NCI-H82 (cell line): ENCODE data around the gene WDR64.
"Not testable (repeated sequence)": the region's sequence is repeated elsewhere in the genome, so short reads cannot be mapped to it uniquely, and the experiment has no call there.

ENCODE experiments used
- DNase-seq: peaks from one replicate; lab custom pipeline; 2025; lab: John Stamatoyannopoulos, UW

WDR64 gene

DNA sequence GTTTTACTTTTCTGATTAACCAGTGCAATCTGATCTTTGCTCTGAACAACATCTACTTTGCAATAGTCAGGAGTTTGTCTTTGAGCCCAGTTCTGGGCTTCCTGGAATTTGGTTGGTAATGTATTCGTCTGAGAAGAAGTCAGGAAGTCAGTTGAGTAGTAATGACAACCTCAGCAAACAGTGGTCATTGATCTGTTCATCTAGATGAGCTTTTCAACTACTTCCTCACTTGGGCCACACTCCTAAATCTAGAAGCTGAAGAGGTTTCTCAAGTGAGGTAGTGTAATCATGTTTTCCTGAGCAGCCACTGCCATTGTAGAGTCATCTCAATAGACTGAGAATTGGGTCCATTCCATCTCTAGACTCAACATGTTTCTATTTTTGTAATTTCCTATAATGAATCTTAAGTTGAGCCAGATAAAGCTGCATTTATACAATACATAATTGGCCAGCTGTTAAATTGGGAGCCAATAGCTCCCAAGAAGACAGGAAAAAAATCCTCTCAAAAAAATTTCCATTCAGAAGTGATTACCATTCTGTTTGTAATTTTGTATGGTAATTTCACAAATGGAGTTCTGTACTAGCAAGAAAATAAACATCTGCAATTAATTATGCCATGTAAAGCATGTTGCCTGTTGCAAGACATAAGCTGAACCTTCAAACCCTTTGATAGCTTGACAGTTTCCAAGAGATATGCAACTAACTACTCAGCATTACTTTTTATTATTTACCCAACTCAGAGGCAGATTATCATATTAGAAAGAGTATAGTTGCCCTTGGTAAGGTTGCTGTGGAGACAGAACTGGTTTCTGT is 49.6 kb downstream of the WDR64 start:
- DNase-seq: no peak

DNA sequence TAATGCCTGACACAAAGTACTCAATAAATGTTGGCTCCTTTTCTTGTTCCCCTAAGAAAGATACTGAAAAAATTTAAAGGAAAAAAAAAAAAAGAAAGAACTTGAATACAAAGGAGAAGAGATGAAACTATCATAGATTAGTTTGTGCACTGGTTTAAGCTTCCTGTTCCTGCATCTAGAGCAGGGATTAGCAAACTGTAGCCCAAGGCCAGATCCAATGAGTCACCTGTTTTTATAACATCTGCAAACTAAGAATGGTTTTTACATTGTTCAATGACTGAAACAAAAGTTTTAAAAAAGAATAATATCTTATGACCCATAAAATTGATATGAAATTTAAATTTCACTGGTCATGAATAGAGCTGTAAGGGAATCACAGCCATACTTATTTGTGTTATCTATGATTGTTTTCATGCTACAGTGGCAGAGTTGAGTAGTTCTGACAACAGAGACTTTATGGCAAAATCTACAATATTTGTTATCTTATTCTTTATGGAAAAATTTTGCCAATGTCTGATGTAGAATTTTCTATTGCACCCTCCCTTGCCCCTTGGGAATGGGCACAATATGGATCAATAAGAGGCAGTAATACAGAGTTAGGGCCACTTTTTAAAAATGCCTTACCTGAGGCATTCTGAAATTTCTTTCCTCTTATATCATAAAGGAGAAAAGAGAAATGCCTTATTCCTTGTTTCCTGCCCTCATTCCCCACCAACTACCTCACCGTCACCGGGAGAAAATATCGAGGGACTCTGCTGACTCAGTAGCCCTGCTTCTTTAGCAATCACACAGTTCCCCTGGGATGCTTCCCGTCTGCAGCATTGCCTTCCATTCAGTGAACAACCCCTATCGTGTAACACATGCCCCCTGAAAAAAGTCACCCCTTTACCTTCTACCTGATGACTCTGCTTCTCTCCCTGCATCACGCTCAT is 50.6 kb downstream of the WDR64 start:
- no peak for DNase-seq

DNA sequence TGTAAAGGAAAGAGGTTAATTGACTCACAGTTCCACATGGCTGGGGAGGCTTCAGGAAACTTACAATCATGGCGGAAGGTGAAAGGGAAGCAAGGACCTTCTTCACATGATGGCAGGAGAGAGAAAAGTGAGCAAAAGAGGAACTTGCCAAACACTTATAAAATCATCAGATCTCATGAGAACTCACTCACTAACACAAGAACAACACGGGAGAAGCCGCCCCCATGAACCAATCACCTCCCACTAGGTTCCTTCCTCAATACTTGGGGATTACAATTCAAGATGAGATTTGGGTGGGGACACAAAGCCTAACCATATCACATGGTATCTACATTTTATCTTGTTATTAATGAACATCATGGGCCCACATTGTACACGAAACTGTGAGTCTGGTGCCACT is 51.7 kb downstream of the WDR64 start:
- not testable (repeated sequence) for DNase-seq

DNA sequence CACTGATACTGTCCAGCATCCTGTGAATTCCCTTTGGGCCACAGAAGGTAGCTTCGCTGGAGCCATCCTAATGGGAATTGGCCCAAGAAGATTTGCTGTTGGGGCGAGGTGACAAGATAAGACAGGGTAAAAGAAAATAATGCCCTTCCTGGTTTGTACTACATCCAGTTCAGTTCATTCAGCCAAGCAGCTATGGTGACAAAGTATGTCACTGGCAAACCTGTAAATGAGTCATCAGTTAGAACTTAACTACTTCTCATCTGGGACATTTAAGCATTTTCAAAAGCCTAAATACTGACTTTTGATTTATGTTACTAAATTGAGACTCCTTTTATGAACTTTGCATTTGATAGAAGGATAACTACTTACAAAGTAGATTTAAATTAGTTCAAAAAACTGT is 54.2 kb downstream of the WDR64 start:
- no peak for DNase-seq

DNA sequence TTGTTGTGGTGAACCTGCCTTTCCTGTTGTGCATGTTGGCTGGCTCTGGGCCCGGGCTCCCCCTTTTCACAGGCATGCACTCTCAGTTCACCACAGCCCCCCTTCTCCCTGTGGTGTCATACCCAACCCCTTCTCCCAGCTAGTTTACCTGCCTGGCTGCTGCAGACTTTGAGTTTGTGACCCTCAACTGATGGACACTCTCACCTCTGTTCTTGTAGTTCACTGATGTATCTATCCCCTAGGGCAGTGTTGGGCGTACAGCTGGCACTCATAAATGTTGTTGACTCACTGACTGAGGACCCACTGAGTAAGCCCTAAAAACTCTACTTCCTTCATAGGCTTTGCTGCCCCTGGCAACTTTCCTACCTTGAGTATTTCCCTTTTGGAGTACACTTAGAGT is 54.9 kb downstream of the WDR64 start:
- DNase-seq: no peak

DNA sequence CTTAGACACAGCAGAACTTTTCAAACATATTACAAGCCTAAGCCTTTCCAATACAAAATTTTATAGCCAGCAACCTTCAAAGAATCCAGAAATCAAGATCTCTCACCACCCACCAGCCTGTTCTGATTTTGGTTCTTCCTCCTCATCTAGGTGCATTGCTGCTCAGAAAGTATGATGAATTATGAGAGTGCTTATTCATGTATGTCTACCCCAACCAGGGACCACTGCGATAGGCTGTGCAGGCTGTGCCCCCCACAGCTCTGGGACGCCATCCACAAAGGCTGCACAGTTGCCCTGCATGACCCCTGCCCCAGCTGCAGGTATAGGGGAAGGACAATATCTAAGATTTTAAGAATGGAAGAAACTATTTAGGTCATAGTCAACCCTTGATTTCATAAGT is 55.4 kb downstream of the WDR64 start:
- no peak for DNase-seq

DNA sequence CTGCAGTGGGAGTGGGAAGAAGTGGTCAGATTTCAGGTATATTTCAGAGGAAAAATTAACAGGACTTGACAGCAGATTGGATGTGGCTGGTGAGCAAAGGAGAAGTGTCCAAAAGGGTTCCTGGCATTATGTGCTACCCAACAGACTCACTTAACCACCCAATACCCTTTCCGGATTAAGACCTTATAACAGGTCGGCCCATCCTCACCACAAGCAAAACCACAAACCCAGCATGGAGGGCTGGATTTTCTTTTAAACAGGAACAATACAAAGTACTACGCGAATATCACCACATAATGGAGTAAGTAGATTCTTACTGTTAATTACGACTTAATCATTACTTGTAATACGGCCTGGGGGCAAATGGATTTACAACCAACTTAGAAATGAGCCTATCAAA is 59.2 kb downstream of the WDR64 start:
- DNase-seq: no peak

DNA sequence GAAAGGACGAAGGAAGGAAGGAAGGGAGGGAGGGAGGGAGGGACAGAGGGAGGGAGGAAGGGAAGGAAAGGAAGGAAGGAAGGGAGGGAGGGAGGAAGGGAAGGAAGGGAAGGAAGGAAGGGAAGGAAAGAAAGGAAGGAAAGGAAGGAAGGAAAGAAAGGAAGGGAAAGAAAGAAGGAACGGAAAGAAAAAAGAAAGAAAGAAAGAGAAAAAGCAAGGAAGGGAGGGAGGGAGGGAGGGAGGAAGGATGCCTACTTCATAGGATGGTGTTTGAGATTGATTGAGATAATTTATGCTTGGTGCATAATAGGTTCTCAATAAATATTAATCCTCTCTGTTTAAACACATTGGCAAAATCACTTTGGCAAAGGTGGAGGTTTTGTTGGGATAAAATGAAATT is 61.2 kb downstream of the WDR64 start:
- DNase-seq: no peak

DNA sequence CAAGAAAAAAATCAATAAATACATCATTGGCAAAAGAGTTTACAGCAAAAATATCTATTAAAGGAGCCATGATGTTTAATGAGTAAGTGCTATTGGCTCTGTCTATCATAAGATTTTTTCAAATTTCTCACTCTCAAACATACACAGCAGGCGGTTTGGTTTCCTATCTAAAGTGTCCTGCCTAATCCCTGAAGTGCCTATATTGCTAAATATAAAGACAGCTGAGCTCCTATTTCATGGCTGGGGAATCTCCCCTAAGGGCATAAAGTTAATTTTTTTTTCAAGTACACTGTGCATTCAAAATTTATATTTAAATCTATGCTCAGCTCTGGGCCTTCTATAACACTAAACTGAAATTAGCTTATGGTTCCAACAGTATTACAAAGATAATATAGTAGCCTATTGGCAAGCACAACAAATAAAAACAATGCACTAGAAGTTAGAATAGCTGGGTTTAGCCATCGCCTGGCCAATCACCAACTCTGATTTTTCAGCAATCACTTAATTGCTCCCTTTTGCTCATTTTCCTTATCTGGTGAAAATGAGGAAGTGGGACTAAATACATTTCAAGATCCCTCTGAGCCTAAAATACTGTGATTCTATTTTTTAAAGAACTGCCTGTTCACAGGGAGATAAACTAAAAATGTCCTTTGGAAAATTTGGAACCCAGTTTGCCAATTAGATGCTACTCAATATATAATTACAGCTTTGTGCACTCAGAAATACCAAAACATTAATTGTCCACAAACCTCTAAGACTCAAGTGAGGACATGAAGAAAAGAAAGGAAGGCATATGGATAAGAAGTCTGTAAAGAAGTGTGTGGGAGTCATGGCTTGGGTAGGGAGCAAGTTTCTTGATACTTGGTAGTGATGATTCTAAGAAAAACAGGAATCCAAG is 62.5 kb downstream of the WDR64 start:
- no peak for DNase-seq

DNA sequence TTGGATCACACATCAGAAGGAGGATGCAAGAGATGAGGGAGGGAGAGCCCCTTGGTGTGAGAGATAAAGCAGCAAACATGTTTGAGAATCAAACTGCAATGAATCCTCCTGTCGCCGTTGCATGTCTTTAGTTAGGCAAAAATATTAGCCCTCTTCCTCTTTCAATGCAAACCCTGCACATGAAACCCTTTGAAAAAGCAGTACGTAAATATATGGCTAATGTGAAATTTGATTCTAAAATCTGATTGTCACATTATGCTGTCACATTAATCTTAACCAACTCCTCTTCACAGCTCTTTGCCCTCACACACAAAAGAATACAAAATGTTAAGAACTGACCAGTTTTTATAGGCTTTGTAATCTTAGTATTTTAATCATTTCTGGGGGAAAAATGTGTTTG is 63.4 kb downstream of the WDR64 start:
- no peak for DNase-seq

DNA sequence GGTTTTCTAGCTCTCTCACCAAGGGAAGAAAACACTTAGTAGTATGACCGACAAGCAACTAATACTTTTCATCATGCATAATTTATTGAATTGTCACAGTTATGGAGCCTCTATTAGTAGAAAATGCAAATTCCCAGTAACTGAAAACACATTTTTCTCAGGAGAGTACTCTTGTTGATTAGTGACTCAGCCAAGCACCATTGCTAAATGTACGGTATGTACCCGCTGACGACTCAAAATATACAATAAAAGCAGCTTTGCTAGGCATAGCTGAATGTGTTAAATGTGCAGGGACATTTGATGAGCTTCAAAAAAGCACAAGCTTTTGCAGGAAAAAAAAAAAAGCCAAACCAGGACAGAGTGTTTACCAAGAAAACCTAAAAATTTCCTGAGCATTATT is 63.9 kb downstream of the WDR64 start:
- no peak for DNase-seq

DNA sequence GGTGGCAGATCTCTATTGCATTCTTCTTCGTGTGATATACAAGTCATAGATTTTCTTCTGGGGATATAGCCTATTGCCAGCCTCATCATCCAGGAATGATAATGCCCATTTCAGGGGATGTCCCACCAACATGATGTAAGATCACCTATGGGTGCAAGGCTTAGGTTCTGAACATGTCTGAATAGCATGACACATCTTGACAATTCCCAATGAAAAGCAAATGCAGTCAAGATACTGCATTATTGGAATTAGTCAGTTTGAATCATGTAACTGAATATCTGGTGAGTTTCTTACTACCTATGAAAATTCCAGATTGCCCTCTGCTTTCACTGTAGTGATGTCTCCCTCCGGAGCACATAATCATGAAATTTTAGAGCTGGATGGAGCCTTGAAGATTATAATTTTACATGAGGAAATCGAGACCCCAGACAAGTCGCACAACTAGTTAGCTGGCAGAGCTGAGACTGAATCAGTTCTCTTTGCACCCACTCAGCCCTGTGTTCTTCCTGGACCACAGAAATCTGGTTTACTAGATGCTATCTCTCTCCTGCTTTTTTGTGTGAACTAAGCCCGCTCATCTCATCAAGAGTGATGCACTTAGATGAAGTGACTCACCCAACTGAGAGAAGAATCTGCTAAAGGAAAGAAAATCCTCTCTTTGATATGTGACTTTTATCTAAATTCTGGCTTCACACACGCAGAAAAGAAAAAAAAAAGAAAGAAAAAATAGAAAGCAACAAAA is 65.0 kb downstream of the WDR64 start:
- DNase-seq: no peak

DNA sequence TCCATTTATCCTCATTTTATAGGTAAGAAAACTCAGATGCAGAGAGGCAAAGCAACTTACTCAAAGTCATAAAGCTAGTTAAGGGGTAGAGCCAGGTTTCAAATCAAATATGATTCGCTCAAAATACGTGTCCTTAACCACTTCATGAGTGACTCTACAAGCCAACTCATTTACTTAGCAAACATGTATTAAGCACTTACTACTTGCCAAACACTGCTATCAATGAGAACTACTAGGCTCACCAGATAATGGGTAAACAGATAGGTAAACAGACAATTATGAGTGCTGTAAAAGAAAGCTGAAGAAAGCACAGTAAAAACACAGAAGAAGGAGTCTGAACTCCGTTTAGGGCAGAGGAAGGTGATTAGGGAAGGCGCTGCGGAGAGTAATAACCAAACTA is 65.9 kb downstream of the WDR64 start:
- DNase-seq: no peak

DNA sequence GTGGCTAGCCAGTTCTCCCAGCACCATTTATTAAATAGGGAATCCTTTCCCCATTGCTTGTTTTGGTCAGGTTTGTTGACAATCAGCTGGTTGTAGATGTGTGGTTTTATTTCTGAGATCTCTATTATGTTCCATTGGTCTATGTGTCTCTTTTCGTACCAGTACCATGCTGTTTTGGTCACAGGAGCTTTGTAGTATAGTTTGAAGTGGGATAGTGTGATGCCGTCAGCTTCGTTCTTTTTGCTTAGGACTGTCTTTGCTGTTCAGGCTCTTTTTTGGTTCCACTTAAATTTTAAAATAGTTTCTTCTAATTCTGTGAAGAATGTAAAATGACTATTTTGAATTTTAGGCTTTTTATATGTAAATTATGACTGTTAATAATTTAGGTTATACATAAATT is 68.9 kb downstream of the WDR64 start:
- DNase-seq: no peak

DNA sequence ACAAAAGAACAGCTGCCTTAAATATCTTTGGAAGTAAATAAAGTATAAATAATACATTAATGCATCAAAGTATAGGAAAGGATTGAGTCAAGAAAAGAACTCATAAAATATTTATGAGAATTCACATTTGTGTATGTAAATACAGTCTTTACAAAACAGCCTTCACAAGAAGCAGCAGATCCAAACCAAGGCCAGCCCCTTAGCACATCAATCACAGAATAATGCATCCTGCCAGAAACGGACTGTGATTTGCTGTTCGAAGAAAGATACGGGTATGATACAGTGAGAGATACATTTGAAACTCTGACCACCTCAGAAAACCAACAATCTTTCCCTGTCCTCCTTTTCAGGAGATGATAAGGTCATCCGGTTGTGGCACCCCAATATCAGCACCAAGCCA is 70.9 kb downstream of the WDR64 start:
- DNase-seq: no peak

DNA sequence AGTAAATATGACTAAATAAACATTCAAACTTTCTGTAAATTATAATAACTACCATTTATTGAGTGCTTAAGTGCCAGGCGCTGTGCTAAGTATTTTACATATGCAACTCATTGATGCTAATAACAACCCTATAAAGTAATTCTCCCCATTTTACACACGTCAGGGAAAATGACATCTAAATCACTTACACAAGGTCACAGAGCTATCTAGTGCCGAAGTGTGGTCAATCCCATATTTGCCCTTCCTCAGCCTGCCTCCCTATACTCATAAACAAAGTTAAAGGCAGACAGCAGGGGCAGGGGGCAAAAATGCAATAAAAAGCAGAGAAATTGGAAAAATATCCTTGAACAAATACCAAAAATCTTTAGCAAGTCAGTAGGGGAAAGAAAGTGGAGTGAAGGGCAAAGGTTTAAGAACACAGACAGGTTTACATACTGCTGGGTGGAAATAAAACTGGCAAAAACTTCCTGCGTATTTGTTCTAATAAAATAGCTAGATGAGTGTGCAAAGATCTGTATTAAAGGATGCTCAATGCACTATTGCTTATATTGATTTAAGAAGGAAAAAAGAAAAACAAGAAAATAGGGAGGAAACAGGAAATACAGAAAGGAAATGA is 72.8 kb downstream of the WDR64 start:
- DNase-seq: no peak

DNA sequence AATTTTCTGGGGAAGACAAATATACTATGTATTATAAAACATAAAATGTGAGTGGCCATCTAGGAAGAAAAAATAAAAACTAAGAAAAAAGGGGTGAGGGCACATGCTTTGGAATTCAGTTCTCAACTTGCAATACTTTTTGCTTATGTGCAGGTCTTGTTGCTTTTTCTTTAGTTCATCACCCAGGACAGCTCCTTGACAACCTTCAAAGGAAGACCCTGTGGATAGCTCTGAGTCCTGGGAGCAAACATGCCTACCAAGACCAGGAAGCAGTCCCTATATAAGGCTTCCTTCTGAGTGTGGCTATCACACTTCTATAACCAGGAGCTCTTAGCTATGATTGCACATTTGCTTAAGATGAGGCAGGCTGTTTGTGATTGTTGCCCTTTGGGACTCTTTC is 78.0 kb downstream of the WDR64 start:
- no peak for DNase-seq

DNA sequence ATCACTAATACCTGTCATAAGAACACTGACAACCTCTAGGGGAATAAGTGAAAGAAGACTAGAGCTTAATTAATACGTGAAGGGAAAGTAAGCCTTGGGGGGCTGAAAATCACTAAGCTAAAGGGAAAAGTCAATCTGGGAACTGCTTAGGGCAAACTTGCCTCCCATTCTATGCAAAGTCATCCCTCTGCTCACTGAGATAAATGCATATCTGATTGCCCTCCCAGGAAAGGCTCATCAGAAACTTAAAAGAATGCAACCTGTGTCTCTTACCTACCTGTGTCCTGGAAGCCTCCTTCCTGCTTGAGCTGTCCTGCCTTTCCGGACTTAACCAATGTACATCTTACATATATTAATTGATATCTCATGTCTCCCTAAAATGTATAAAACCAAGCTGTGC is 81.8 kb downstream of the WDR64 start:
- no peak for DNase-seq

DNA sequence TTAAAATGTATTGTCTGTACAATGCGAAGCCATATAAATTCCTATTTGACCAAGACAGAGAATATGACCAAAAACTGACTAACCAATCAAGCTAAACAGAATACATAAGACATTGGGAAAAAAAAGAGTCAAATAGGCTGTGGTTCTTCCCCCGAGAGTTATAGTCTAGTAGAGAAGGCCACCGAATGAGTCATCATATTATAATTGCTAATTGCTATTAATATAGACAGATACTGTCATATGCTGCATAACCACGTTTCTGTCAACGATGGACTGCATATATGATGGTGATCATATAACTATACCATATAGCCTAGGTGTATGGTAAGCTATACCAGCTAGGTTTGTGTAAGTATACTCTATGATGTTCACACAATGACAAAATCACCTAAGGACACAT is 82.5 kb downstream of the WDR64 start:
- DNase-seq: no peak

DNA sequence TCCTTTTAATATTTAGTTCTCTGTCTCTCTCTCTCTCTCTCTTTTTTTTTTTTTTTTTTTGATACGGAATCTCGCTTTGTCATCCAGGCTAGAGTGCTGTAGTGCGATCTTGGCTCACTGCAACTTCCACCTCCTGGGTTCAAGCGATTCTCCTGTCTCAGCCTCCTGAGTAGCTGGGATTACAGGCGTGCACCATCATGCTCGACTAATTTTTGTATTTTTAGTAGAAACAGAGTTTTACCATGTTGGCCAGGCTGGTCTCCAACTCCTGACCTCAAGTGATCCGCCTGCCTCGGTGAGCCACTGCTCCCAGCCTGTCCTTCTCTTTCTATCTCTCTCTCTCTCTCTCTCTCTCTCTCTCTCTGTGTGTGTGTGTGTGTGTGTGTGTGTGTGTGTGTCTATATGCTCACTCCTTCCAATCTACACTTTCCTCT is 83.4 kb downstream of the WDR64 start:
- DNase-seq: not testable (repeated sequence)

DNA sequence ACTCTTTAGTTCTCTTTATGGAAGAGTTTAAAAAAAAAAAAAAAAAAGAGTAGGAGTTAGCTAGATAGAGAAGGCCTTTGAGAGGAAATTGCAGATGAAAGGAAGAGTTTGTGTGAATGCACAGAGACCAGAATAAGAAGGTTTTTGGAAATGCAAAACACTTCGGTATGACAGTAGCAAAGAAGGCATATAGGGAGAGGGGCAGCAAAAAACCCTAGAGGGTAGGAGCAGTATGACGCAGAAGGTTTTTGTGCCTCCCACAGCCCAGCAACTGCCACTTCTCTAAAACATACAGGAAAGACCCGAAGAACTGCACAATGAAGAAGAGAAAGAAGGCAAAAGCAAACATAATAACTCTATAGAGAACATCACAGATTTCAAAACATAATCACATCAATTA is 84.3 kb downstream of the WDR64 start:
- no peak for DNase-seq
